Measurements from ENCODE around the gene TOR2A. TPM values are rescaled to one million over a fixed set of nuclear protein-coding genes. Genes with fewer than 3 reads are reported as not detected.

TOR2A gene
- total and polyA plus RNA-seq, 9 of the 15 experiments (the other 6 are each of a cell fraction or from before 2014, with no cell fraction given): 0.80 to 25.9 (median 11.1) TPM

- H3K4me1 ChIP-seq (replicated peaks in 1 of 2; ENCODE audit: control insufficient read depth in 2 of 2, insufficient read depth in 2 of 2, low read length in 2 of 2): peaks cover 0 to 28% of the 10 kb centered on the region in 2 experiments; a peak in 3 of 5 replicates
Observed at GRCh38 chr9:127722055-127722745, 12.9 kb downstream of the TOR2A start.

More at GRCh38 chr9:127722055-127722745, 12.9 kb downstream of the TOR2A start:
- Histone ChIP-seq H4K20me1 (replicated peaks; ENCODE audit: control insufficient read depth, insufficient read depth, low read length) (no peaks in the 10 kb centered on the region), H3K36me3 (ENCODE audit: control insufficient read depth, insufficient read depth, low read length) (no peaks in the 10 kb centered on the region), H3K27me3 (ENCODE audit: control insufficient read depth in 2 of 2, insufficient read depth in 2 of 2, low read length in 2 of 2) (no peaks in the 10 kb centered on the region; a peak in 1 of 5 replicates), H3K9me1 (ENCODE audit: control insufficient read depth, insufficient read depth, low read length) (no peaks in the 10 kb centered on the region), H3K27ac (ENCODE audit: extremely low read depth, low read depth, low read length) (no peak overlapping the region), H3K4me3 (no peak overlapping the region), H3K9me3 (replicated peaks; ENCODE audit: control insufficient read depth, insufficient read depth, low read depth, low read length) (no peaks in the 10 kb centered on the region), H3K79me2 (ENCODE audit: control insufficient read depth, insufficient read depth, low read length) (no peaks in the 10 kb centered on the region), H3K4me2 (ENCODE audit: insufficient read depth, low read length) (no peak overlapping the region), H3K9ac (ENCODE audit: insufficient read depth in 1 of 2, low read depth in 2 of 2, low read length in 2 of 2) (peak overlapping the region in 1 of 2 experiments; percentile 61; a peak in 2 of 4 replicates), H2AFZ (ENCODE audit: low read depth, low read length) (no peak overlapping the region)
- no peak for TF ChIP-seq BHLHE40 (IDR thresholded peaks at IDR 0.05; ENCODE audit: low read length)
- no peak for TF ChIP-seq POLR2G (IDR thresholded peaks at IDR 0.05; ENCODE audit: low read depth, low read length)
- TF ChIP-seq, protein P1, sequence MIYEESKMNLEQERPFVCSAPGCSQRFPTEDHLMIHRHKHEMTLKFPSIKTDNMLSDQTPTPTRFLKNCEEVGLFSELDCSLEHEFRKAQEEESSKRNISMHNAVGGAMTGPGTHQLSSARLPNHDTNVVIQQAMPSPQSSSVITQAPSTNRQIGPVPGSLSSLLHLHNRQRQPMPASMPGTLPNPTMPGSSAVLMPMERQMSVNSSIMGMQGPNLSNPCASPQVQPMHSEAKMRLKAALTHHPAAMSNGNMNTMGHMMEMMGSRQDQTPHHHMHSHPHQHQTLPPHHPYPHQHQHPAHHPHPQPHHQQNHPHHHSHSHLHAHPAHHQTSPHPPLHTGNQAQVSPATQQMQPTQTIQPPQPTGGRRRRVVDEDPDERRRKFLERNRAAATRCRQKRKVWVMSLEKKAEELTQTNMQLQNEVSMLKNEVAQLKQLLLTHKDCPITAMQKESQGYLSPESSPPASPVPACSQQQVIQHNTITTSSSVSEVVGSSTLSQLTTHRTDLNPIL (CRISPR knock-in tag; IDR thresholded peaks at IDR 0.05): no peak
- TF ChIP-seq HOXB6 (CRISPR knock-in tag; IDR thresholded peaks at IDR 0.05; ENCODE audit: borderline replicate concordance): no peak
- no peak for TF ChIP-seq NR1H2 (CRISPR knock-in tag; IDR thresholded peaks at IDR 0.05)
- no peak for TF ChIP-seq MLLT1 (IDR thresholded peaks at IDR 0.05)
- TF ChIP-seq PHTF2 (CRISPR knock-in tag; IDR thresholded peaks at IDR 0.05): no peak
- no peak for TF ChIP-seq TCF7 (IDR thresholded peaks at IDR 0.05; ENCODE audit: borderline replicate concordance)
- no peak for TF ChIP-seq BRF1 (IDR thresholded peaks at IDR 0.05; ENCODE audit: borderline replicate concordance, extremely low read depth, insufficient read length)
- no peak for TF ChIP-seq CREBBP (IDR thresholded peaks at IDR 0.05; ENCODE audit: low read depth, low read length)
- no peak for TF ChIP-seq DMBX1 (CRISPR knock-in tag; IDR thresholded peaks at IDR 0.05; ENCODE audit: borderline replicate concordance)
- TF ChIP-seq MECOM (CRISPR knock-in tag; IDR thresholded peaks at IDR 0.05): no peak
- no peak for ATAC-seq
- no peak for DNase-seq (ENCODE audit: extremely low read depth in 1 of 4, low spot score in 3 of 4)
- CTCF ChIA-PET (ENCODE audit: low intra/inter-chr PET ratio): no interaction called here
- FAIRE-seq: no peak
- POLR2A ChIA-PET: no interaction called here
- 18% methylated on average over 11 of the region's 12 CpGs for WGBS (ENCODE audit: insufficient coverage, low coverage, missing lambda C conversion rate)
- in situ Hi-C loops (cut with MboI) (no loop called here), intact Hi-C loops (cut with micrococcal nuclease) (no loop called here)
- no TSS peak for BruUV-seq (replicated peaks)
